HepG2 (cell line): ENCODE measurements around the gene ITGB2. TPM values are rescaled to one million over a fixed set of nuclear protein-coding genes. Genes with fewer than 3 reads are reported as not detected.

Source experiments
- ATAC-seq: fragments of 200-7000 bp; cut with Tn5 transposase; 3 replicates; pipeline ENCODE4 v1.9.1; 2020; ENCODE audit warnings: mild to moderate bottlenecking, moderate library complexity
- BruUV-seq: library from RNA; stranded (reverse); fragments of 400-500 nt; replicated peaks from 2 replicates; lab custom pipeline; 2021; lab: Mats Ljungman, UMichigan
- CTCF ChIA-PET: fragments of 300-600 bp; formaldehyde crosslinking; extraction: SDS; loops from one replicate; lab custom pipeline; 2021; ENCODE audit warnings: low total read pairs, inconsistent platforms, low intra/inter-chr PET ratio; lab: Yijun Ruan, JAX
- POLR2A ChIA-PET: fragments of 350-600 bp; sonication (Branson Sonifier 250); formaldehyde crosslinking; loops from one replicate; lab custom pipeline; 2020; ENCODE audit warnings: antibody characterized with exemption, inconsistent platforms; lab: Yijun Ruan, JAX
- DNase-seq: peaks from one replicate; pipeline ENCODE4 v3.0.0-alpha.2; 2015; ENCODE audit warnings: low spot score
- FAIRE-seq: peaks from 3 replicates; lab custom pipeline; 2011; peaks lifted over from hg19 to GRCh38; lab: Jason Lieb, UNC
- H2AFZ ChIP-seq: one replicate; pipeline ENCODE4 v1.6.1; 2011; ENCODE audit warnings: low read length, inconsistent platforms
- H3K27ac ChIP-seq: fragments of 300-600 bp; 3 replicates; pipeline ENCODE4 v1.8.0; 2011; ENCODE audit warnings: mixed run types, mild to moderate bottlenecking, mixed read lengths, low read length, inconsistent platforms; ENCODE audit not compliant: insufficient read depth; ENCODE audit errors: extremely low read length
- H3K27me3 ChIP-seq, 2 experiments: fragments of 200-600 bp in 1 of 2; 2 replicates in 1 of 2; 3 replicates in 1 of 2; pipeline versions ENCODE4 v1.6.0 to v1.8.0; 2011; ENCODE audit warnings: low read length in 2 of 2, mild to moderate bottlenecking in 2 of 2, moderate library complexity in 2 of 2, inconsistent platforms in 1 of 2; ENCODE audit not compliant: insufficient read depth in 2 of 2, control insufficient read depth in 1 of 2
- H3K36me3 ChIP-seq, 2 experiments: fragments of 200-600 bp in 1 of 2; replicated peaks in 1 of 2; 2 replicates in 1 of 2; 3 replicates in 1 of 2; pipeline versions ENCODE4 v1.5.1 to v1.8.0; 2011; ENCODE audit warnings: low read length in 2 of 2, inconsistent platforms in 1 of 2; ENCODE audit not compliant: insufficient read depth in 2 of 2, control insufficient read depth in 1 of 2
- H3K4me1 ChIP-seq: 2 replicates; pipeline ENCODE4 v1.5.1; 2012; ENCODE audit warnings: low read length, inconsistent platforms; ENCODE audit not compliant: insufficient read depth
- H3K4me2 ChIP-seq: 2 replicates; pipeline ENCODE4 v1.6.0; 2011; ENCODE audit warnings: low read depth, low read length, inconsistent platforms
- H3K4me3 ChIP-seq, 3 experiments: fragments of 200-600 bp in 1 of 3; sonication (generic), shearing (Covaris generic) in 1 of 3; replicated peaks in 1 of 3; 2 replicates each; pipeline ENCODE4 v1.5.1; 2011 to 2016; ENCODE audit warnings: low read length in 3 of 3, inconsistent platforms in 2 of 3, low read depth in 2 of 3, mild to moderate bottlenecking in 2 of 3, control low read depth in 1 of 3, mixed read lengths in 1 of 3; ENCODE audit not compliant: insufficient read depth in 1 of 3
- H3K79me2 ChIP-seq: one replicate; pipeline ENCODE4 v1.6.1; 2011; ENCODE audit warnings: low read length, inconsistent platforms; ENCODE audit not compliant: insufficient read depth
- H3K9ac ChIP-seq: 2 replicates; pipeline ENCODE4 v1.6.0; 2011; ENCODE audit warnings: mild to moderate bottlenecking, low read depth, low read length, inconsistent platforms; ENCODE audit not compliant: insufficient read depth
- H3K9me3 ChIP-seq: 2 replicates; pipeline ENCODE4 v1.5.1; 2012; ENCODE audit warnings: mild to moderate bottlenecking, low read length
- H4K20me1 ChIP-seq: 2 replicates; pipeline ENCODE4 v1.6.0; 2011; ENCODE audit warnings: inconsistent platforms, mild to moderate bottlenecking, low read length, moderate library complexity; ENCODE audit not compliant: insufficient read depth
- EP300 ChIP-seq, 3 experiments: sonication (generic) in 1 of 3; formaldehyde crosslinking in 1 of 3; IDR thresholded peaks; 2 replicates each; pipeline versions ENCODE4 v1.5.1 to v1.6.1; 2011 to 2020; ENCODE audit warnings: low read depth in 2 of 3, low read length in 2 of 3, borderline replicate concordance in 1 of 3, improper control_type of control experiment in 1 of 3, mild to moderate bottlenecking in 1 of 3, missing genetic modification reagents in 1 of 3, moderate library complexity in 1 of 3
- HINFP ChIP-seq: sonication (generic); formaldehyde crosslinking; IDR thresholded peaks from 2 replicates; pipeline ENCODE4 v1.4.0; 2020; ENCODE audit warnings: low read depth, mild to moderate bottlenecking, missing genetic modification reagents
- HNF1A ChIP-seq, 2 experiments: sonication (generic) in 1 of 2; formaldehyde crosslinking in 1 of 2; IDR thresholded peaks; 2 replicates each; pipeline versions ENCODE4 v1.4.0 to v1.6.1; 2016 to 2020; ENCODE audit warnings: borderline replicate concordance in 1 of 2, low read depth in 1 of 2, mild to moderate bottlenecking in 1 of 2, missing genetic modification reagents in 1 of 2
- HNRNPLL ChIP-seq: fragments of 200-400 bp; formaldehyde crosslinking; IDR thresholded peaks from 2 replicates; pipeline ENCODE4 v1.6.1; 2017; ENCODE audit warnings: mild to moderate bottlenecking, low read depth, low read length; ENCODE audit not compliant: poor library complexity, severe bottlenecking
- KDM4B ChIP-seq: sonication (generic); formaldehyde crosslinking; IDR thresholded peaks from 2 replicates; pipeline ENCODE4 v1.4.0; 2020; ENCODE audit warnings: missing genetic modification reagents
- KDM5B ChIP-seq: sonication (generic); formaldehyde crosslinking; IDR thresholded peaks from 2 replicates; pipeline ENCODE4 v1.4.0; 2020; ENCODE audit warnings: missing genetic modification reagents, mild to moderate bottlenecking, borderline replicate concordance
- KLF11 ChIP-seq: IDR thresholded peaks from 2 replicates; pipeline ENCODE4 v1.6.1; 2016; ENCODE audit warnings: missing compliant biosample characterization
- KLF15 ChIP-seq: sonication (generic); formaldehyde crosslinking; IDR thresholded peaks from 2 replicates; pipeline ENCODE4 v1.8.1; 2023; ENCODE audit warnings: borderline replicate concordance, mild to moderate bottlenecking, inconsistent platforms, missing genetic modification reagents, mixed read lengths
- NFRKB ChIP-seq: fragments of 450-650 bp; IDR thresholded peaks from 2 replicates; pipeline ENCODE4 v1.6.1; 2017
- REL ChIP-seq: sonication (generic); formaldehyde crosslinking; conservative IDR thresholded peaks from 2 replicates; pipeline ENCODE4 v1.8.0; 2022; ENCODE audit warnings: mild to moderate bottlenecking, missing genetic modification reagents, moderate library complexity
- SKI ChIP-seq: fragments of 450-650 bp; IDR thresholded peaks from one replicate; pipeline ENCODE4 v1.6.1; 2018; ENCODE audit warnings: mild to moderate bottlenecking; ENCODE audit not compliant: partially characterized antibody
- SOX6 ChIP-seq, 2 experiments: fragments of 450-650 bp in 1 of 2; sonication (generic) in 1 of 2; formaldehyde crosslinking in 1 of 2; IDR thresholded peaks; 2 replicates each; pipeline versions ENCODE4 v1.4.0 to v1.6.1; 2017 to 2020; ENCODE audit warnings: antibody characterized with exemption in 1 of 2, mild to moderate bottlenecking in 1 of 2, missing genetic modification reagents in 1 of 2
- TBP ChIP-seq: sonication (generic); formaldehyde crosslinking; IDR thresholded peaks from 2 replicates; pipeline ENCODE4 v1.5.0; 2020; ENCODE audit warnings: missing genetic modification reagents
- ZBTB20 ChIP-seq: sonication (generic); formaldehyde crosslinking; IDR thresholded peaks from 2 replicates; pipeline ENCODE4 v1.8.1; 2023; ENCODE audit warnings: missing genetic modification reagents, low read depth, mild to moderate bottlenecking, borderline replicate concordance
- ZNF136 ChIP-seq: sonication (generic); formaldehyde crosslinking; IDR thresholded peaks from 2 replicates; pipeline ENCODE4 v1.8.1; 2022; ENCODE audit warnings: low read depth, mild to moderate bottlenecking, moderate library complexity, missing genetic modification reagents
- ZNF414 ChIP-seq: sonication (generic); formaldehyde crosslinking; IDR thresholded peaks from 2 replicates; pipeline ENCODE4 v1.5.0; 2020; ENCODE audit warnings: missing genetic modification reagents
- WGBS: methylation state at CpG from one replicate; pipeline ENCODE4 v1.1.6; 2017; ENCODE audit warnings: low lambda C conversion rate; 5-methylcytosine and 5-hydroxymethylcytosine counted together
- in situ Hi-C: cut with HindIII; loops from 2 replicates; pipeline ENCODE4 v1.10.0; 2017; ENCODE audit warnings: low pct_unique_long_range_greater_than_20kb; ENCODE audit not compliant: extremely low pct_ligation_motif_present
- intact Hi-C: fragments of 100-400 bp; cut with micrococcal nuclease; formaldehyde crosslinking; loops from one replicate; pipeline ENCODE4 v1.10.0; 2022; ENCODE audit not compliant: unreplicated experiment
- polyA plus RNA-seq, 8 experiments: library from polyadenylated mRNA; depleted of rRNA in 3 of 8; stranded (reverse) in 7 of 8; unstranded in 1 of 8; fragments of >200 nt; fragmentation: Illumina TruSeq in 4 of 8; extraction: Trizol in 4 of 8; gene quantifications; 2 replicates each; pipeline versions ENCODE4 v1.2.1 to v1.2.3, GENCODE V29; 2011 to 2016; ENCODE audit warnings: low read depth in 4 of 8, missing spikeins in 1 of 8, mixed read lengths in 1 of 8; ENCODE audit not compliant: insufficient read depth in 1 of 8
- total RNA-seq, 5 experiments: library from RNA; depleted of rRNA; stranded (reverse); fragments of >200 nt; fragmentation: Illumina TruSeq; extraction: Trizol; gene quantifications; 2 replicates each; pipeline ENCODE4 v1.2.3, GENCODE V29; 2016; ENCODE audit warnings: low read depth in 1 of 5

ITGB2 gene
- total and polyA plus RNA-seq, 2 of the 13 experiments (the other 11 are each of a cell fraction or from before 2014, with no cell fraction given) = 4.2 to 18.0 TPM

- POLR2A ChIA-PET = no interaction called here
- no peaks in the 10 kb centered on the region for H3K9me3 ChIP-seq
- CTCF ChIA-PET = no interaction called here
- ATAC-seq (no peak), DNase-seq (no peak), FAIRE-seq (no peak)
- intact Hi-C loops (no loop called here), in situ Hi-C loops (no loop called here)
- H3K36me3 ChIP-seq = peaks cover 26 to 61% of the 10 kb centered on the region in 2 experiments; a peak in 4 of 5 replicates
- H3K27me3 ChIP-seq = no peaks in the 10 kb centered on the region
- 94% methylated on average over 18 of the region's 24 CpGs for WGBS
- no TSS peak for BruUV-seq
- peaks cover 8% of the 10 kb centered on the region; the same call in 1 of the 2 replicates for H3K4me1 ChIP-seq
- H2AFZ ChIP-seq = no peak overlapping the region
- H3K79me2 ChIP-seq = peaks cover 57% of the 10 kb centered on the region
- H3K27ac ChIP-seq = no peak overlapping the region
- H3K4me3 ChIP-seq = no peak overlapping the region
- no peak overlapping the region for H3K9ac ChIP-seq
- no peak overlapping the region for H3K4me2 ChIP-seq
- H4K20me1 ChIP-seq = peaks cover 27% of the 10 kb centered on the region; the same call in 1 of the 2 replicates
- no peak for TF ChIP-seq SKI
- TF ChIP-seq KLF11 (CRISPR knock-in tag) = no peak
- no peak for TF ChIP-seq KDM5B (CRISPR knock-in tag)
- no peak for TF ChIP-seq ZNF136 (CRISPR knock-in tag)
- no peak for TF ChIP-seq KDM4B (CRISPR knock-in tag)
- TF ChIP-seq ZBTB20 (CRISPR knock-in tag) = no peak
- no peak for TF ChIP-seq KLF15 (CRISPR knock-in tag)
- no peak for TF ChIP-seq REL (CRISPR knock-in tag)
- no peak for TF ChIP-seq HNRNPLL
- no peak for TF ChIP-seq HNF1A (IDR thresholded peaks at IDR 0.05; ENCODE audit: low read depth)
- TF ChIP-seq HNF1A (CRISPR knock-in tag; IDR thresholded peaks at IDR 0.05; ENCODE audit: borderline replicate concordance) = no peak
- TF ChIP-seq EP300 (IDR thresholded peaks at IDR 0.05; ENCODE audit: low read depth in 2 of 2, low read length in 2 of 2) = no peak
- no peak for TF ChIP-seq EP300 (CRISPR knock-in tag; IDR thresholded peaks at IDR 0.05; ENCODE audit: borderline replicate concordance)
- no peak for TF ChIP-seq HINFP (CRISPR knock-in tag)
- TF ChIP-seq TBP (CRISPR knock-in tag) = no peak
- TF ChIP-seq NFRKB = no peak
- no peak for TF ChIP-seq ZNF414 (CRISPR knock-in tag)
- TF ChIP-seq SOX6 (IDR thresholded peaks at IDR 0.05) = no peak
- TF ChIP-seq SOX6 (CRISPR knock-in tag; IDR thresholded peaks at IDR 0.05) = no peak
These were observed 31.6 kb upstream of the ITGB2 start for GRCh38 chr21:44952116-44952928.
